NCI-H1092 treated with DMSO at 0.1 percent for 48 hours (cell line): ENCODE measurements around the gene BICC1.
A peak's percentile ranks its signal among the peaks of the same experiment; 100 is the strongest.

Experiments used
- DNase-seq: peaks from one replicate; lab custom pipeline; 2025; lab: John Stamatoyannopoulos, UW

BICC1 gene

DNA sequence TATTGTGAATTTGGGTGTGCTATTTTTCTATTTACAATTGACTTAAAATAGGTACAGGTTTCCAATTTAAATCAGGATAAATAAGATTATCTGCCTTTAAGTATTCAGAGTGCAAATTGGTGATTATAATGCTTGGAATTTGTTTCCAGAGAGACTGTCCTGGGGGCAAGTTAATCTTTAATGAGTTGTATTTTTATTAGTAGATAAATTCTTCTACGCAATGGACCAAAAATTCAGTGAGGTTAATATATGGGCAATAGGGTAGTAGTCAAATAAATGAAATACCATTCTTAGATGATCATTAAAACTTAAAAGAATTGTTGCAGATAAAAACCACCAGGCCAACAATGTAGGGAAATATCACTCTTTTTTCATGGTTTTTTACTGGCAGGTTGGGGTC lies 3.4 kb downstream of the BICC1 start:
- no peak for DNase-seq

DNA sequence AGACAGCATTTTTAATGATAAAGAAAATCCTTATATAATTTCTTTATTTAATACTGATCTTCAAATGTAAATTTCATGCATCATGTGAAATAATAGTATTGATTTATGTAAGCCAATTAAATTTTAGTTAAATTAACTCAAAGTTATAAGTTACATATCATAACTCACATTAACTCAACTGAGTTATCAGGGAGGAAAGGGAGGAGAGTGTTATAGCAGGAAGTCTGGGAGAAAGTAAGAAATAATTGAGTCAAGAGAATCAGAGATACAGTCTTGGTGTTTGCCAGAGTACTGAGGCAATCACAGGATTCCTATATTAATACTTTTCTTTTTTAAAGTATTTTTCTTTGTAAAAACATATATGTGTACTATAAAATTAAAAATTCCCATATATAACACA lies 4.0 kb downstream of the BICC1 start:
- DNase-seq = no peak

DNA sequence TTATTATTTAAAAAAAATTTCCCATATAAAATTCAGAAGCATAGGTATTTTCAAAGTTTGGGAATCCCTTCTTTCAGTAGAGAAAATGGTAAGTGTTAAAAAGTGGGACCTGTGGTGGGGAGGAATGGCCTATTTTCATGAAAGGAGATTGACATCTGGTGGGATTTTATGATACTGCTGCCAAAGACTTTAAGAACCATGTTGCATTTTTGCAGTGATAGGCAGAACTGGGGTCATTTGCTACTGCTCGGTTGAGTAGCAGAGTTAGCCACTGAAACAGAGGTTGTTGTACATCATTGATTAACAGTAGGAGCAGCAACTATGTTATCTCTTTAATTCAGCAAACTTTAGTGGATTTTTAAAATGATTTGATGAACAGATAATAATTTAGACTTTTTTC lies 4.4 kb downstream of the BICC1 start:
- DNase-seq = no peak

DNA sequence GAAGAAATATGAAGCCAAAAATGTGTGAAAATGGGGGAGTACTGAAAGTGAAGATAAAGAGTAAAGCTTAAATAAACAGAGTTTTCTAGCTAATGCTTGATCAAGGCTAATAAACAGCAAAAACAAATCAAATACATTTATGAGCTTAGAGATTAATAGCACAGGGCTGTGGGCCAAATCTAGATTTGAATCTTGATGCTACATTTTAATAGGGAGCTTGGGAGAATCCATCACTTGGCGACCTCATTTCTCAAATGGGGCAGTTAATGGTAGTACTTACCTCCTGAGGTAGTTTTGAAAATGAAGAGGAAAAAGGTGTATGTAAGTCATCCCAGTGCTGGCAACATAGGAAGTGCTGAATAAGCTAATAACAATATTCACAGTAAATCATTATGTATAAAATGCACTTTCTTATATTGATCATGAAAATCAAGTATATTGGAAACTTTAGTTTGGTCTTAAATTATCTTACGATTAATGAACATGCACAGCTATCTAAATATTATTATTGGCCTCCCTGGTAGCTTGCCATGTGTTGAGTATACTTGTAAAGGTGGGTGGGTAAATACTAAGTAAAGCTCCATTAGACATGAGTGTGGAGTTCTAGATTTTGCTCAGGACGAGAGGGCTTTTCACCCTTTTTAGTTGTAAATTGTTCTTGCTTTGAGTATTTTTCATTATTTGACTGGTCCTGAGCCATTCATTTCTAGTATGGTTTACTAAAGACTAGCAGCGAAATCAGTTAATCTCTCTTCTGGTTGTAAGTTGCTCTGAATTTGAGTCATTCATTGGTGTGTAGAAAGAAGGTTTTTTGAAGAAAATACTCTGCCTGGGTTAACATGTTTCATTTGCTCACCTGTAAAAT lies 5.1 kb downstream of the BICC1 start:
- DNase-seq = no peak

DNA sequence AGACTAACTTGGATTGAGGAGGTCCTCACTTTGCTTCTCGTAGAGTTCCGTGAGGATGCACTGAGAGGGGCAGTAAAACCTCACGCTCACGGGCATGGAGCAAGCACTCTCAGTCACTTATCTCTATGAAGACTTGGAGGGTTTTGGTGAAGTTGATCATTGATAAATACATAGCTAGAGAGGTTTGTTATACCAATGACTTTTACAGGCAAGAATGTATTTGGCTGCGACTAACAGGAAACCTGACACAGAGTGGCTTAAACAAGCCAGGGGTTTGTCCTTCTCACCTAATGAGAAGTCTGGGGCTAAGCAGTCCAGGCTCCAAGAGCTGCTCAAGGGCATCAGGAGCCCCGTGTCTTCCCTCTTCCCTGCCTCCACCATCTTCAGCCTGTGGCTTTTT lies 6.1 kb downstream of the BICC1 start:
- no peak for DNase-seq

DNA sequence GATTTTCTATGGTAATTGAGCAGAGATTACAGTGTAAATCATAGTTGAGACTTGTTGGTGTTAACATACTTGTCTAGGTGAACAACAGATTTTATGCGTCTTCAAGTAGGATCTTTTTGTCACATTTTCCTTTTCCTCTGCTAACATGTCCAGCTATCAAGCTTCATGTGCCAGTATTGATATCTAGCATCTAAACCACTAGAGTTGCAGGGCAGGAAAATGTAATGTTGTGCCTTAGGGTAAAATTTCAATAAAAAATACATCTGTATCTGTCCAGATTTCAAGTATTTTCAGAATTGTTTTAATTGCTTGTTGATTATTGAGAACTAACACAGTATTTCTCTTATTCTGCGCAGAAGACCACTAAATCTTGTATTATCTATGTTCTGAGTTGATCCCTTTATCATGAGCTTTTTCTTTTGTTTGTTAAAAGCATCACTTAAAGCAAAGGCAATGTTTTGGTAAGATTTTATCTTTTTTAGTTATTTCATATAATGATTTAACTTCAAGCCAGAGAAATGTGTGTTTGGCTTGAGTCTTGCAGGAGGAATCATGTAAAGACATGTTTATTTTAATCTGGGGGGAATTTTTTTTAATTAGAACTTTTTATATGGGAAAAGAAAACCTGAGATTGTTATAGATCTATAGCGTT lies 16.5 kb downstream of the BICC1 start:
- no peak for DNase-seq

DNA sequence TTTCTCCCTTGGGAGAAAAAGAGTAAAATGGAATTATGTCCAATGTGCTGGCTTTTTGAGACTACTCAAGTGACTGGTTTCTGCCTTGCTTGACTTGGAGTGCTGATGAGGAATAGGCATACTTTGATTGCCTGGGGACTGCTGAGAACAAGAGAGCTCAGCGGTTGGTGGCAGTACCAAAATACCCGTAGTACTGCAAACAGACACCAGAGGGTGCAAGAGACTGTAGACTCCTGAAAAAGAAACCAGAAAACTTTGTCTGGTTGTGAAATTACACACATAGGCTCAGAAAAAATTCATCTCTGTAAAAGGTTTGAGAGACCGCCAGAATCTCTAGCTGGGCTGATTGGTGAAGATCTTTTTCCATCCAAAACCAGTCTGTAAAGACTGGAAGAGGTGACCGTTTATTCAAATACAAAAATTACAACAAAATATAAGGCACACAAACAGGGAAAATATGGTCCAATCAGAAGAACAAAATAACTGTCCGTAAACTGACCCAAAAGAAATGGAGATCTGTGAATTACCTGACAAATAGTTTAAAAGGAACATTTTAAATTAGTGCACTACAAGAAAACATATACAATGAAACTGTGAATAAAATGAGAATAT lies 18.5 kb downstream of the BICC1 start:
- peak; percentile 24 for DNase-seq

DNA sequence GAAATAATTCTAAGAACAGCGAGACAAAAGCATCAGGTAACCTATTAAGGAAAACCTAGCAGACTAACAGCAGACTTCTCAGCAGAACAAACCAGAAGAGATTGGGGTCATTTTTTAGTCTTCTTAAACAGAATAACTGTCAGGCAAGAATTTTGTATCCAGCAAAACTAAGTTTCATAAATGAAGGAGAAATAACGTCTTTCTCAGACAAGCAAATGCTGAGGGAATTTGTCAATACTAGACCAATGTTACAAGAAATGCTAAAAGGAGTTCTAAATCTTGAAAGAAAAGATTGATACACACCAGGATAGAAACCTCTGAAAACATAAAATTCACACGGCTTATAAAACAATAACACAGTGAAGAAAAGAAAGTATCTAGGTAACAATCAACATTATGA lies 22.6 kb downstream of the BICC1 start:
- no peak for DNase-seq

DNA sequence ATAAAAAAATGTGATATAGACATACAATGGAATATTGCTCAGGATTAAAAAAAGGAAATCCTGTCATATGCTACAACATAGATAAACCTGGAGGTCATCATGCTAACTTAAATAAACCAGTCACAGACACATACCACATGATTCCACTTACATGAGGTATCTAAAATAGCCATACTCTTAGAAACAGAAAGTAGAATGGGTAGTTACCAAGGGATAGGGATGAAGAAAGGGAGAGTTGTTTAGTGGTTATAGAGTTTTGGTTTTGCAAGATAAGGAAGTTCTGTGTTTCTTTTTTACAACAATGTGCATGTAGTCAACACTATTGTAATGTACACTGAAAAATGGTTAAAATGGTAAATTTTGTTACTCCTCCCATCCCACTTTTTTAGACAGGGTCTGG lies 30.5 kb downstream of the BICC1 start:
- DNase-seq = no peak

DNA sequence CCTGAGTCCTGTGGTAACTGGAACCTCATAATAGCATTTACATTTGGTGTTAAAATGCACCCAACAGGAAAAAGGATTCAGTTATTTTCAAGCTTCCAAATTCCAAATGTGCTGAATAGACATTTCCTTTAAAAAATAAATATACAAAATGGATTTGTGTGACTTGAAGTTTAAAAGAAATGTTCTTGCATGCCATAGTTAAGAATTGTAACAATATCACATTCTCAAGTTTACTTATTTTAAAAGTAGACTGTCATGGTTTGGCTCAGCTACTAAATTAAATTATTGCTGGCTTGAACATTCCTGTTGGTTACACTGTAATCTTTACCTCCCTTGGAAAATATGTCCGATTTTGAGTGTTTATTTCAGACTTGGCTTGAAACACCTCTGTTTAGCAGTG lies 31.5 kb downstream of the BICC1 start:
- DNase-seq = no peak

DNA sequence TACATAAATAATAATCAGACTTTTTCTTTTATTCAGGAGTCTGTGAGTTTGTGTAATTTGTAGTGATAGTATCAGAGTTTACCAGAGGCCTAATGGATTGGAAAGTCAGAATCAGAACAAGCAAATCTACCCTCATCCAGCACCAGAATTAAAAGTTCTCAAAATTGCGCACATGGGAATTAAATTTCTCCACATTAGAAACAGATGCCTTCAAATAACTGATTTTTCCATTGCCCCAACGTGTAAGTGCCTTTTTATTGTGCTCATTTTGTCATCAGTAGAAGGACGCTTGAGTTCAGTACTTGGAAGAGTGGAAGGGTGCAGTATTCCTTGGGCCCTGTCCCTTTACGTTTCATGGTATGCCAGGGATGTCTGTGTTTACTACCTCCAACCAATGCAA lies 32.8 kb downstream of the BICC1 start:
- no peak for DNase-seq

DNA sequence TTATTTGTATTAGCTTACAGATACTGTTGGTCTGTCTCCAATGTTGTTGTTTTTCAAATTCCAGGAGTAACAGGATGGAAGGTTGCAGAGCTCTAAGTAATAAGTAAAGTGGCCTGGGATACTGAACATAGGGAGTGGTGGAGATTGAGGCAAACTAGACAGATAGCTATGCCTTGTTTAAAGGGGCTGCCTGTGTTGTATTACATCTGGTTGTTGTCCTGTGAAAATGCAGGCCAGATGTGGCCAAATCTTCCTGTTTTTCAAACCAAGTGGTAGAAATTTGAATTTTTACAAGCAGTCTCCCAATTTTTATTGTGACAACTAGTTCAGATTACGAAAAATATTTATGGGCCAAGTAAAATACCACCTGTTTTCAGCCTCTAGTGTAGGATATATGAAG lies 33.5 kb downstream of the BICC1 start:
- no peak for DNase-seq

DNA sequence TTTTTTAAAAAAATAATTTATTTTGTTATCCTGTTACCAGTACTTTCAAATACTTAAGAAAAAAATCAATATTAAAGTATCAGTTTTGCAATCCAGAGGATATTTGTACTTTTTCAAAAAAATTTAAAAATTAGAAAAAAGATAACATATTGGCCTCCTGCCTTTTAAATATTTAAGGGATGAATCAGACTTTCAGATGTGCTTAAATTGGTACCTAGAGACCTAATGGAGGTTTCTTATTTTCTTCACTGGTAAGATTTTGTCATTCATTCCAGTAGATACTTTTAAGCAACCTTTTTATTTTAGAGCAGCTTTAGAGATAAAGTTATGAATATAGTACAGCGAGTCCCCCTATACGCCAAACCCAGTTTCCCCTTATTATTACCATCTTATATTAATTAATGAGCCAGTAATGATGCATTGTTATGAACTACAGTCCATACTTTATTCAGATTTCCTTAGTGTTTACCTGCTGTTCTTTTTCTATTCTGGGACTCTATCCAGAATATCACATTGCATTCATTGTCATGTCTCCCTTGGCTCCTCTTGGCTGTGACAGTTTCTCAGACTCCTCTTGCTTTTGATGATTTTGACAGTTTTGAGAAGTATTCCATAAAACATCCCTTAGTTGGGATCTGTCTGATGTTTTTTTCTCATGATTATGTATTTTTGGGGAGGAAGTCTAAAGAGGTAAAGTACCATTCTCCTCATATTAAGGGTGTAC lies 34.2 kb downstream of the BICC1 start:
- DNase-seq = no peak

DNA sequence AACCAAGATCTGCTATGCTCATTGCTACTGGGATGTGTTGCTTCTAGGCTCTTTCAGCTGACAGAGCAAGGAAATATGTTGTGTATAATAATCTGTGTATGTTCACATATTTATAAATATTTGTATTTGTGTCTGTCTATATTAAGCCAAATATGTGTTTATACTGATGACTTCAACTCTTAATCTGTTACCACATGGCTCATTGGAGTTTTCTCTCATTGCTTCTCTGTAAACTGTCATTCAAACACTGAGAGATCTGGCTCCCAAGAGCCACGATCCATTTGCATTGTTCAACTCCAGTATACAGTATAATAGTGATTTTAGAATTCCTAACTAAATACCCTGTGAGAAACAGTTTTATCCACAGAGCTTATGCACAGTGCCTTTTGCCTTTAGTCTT lies 35.3 kb downstream of the BICC1 start:
- DNase-seq = no peak

DNA sequence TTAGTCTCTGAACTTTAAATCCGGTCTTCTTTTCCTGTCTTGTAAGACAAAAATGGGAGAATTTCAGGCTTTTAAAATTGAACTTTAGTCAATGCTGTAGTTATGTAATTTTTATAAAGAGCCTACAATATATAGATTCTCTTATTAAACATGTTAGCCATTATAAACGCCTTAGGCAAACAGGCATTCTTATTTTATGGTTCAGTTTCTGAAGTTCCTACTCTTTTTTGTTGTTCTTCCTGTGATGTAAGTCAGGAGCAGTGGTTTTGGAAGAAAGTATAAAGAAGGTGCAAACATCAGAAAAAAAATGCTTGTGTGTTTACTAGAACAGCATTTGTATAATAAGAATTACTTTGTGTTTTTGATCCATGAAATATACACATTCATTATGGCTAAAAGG lies 41.6 kb downstream of the BICC1 start:
- DNase-seq = no peak

DNA sequence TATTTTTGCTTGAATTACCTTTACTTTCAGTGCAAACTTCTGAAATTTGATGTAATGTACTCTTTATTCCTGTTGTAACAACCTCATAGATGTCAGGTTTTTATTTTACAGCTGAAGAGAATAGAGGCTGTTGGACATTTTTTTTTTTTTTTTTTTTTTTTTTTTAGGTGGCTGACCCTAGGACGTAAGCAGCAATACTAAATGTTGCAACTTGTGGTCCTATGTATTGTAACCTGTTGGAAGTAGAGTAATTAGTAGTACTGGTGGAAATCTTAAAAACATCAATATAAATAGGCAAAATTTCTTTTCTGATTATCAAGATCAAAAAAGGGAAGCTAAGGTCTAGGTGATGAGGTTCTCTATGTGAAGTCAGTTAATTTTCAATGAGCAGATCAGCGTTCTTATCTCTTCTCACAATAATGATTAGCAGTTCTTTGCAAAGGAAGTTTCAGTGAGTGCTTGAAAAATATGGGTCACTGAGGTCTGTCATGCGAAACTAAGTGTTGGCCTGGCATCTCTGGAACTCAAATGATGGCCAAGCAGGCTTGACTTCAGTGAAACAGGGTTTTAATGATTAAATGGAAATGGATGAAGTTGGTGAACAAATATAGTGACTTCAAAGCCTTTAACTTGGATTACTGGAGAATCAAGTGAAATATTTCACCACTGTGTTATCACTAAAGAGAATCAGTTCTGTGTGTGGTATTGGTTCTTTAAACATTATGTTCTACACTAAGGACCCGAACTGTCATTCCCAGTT lies 42.7 kb downstream of the BICC1 start:
- DNase-seq = no peak

DNA sequence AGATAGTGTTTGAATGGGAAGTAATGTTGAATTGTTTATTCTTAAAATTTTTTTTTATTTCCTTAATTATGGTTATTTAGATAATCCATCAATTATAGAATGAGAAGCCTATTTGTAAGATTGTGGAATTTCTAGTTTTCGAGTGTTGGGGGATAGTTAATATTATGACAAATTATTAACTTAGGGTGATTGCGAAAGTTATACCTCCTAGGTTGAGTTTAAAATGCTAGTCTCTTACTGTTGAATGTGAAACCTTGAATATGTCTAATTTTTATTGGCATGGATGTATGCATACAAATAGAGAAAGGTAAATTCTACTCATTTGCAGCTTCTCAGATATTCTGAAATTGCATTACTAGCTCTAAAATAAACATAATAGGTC lies 43.2 kb downstream of the BICC1 start:
- DNase-seq = no peak

DNA sequence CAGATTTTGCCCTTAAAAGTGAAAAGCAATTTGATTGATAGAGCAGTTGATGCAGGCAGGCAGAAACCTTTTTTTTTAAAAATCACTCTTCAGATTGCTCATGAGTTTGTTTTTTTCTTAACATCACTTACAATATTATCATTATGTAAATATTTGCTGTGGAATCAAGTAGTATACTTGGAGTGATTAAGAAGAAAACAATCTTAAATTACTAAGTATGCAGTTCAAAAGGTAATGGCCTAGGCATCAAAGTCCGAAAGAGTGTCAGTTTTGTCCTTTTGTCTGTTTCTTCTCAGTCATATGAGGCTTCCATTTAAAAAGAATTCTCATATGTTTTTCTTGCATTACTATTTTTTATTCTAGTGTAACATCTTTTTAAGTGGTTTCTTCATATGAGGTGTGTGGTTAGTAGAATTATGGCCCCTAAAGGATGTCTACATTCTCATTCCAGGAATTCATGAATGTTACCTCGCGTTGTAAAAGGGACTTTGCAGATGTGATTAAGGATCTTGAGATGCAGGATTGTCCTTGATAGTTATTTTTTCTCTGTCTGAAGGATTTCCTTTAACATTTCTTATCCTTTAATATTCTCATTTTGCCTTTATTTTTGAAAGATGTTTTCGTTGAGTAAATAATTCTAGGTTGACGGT lies 44.0 kb downstream of the BICC1 start:
- no peak for DNase-seq

DNA sequence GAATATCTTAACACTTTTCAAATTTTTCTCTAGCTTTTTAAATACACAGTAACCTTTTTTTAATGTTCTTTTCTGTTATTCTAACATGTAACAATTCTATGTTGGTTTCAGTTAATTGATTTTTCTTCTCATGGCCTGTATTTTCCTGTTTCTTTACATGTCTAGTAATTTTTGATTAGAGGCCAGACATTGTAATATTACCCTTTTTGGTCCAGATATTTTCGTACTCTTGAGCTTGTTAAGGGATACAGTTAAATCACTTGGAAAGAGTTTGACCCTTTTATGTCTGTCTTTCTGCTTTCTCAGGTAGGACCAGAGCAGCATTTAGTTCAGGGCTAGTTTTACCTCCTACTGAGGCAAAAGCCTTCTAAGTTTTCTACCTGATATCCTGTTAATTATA lies 45.0 kb downstream of the BICC1 start:
- DNase-seq = no peak

DNA sequence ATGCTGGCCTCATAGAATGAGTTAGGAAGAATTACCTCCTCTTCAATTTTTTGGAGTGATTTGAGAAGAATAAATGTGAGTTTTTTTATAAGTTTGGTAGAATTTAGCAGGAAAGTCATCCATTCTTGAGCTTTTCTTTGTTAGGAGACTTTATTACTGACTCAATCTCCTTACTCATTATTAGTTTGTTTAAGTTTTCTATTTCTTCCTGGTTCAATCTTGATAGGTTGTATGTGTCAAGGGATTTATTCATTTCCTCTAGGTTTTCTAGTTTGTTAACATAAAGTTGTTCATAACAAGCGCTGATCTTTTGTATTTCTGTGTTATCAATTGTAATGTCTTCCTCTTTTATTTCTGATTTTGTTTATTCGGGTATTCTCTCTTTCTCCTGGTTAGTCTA lies 47.4 kb downstream of the BICC1 start:
- DNase-seq = no peak

DNA sequence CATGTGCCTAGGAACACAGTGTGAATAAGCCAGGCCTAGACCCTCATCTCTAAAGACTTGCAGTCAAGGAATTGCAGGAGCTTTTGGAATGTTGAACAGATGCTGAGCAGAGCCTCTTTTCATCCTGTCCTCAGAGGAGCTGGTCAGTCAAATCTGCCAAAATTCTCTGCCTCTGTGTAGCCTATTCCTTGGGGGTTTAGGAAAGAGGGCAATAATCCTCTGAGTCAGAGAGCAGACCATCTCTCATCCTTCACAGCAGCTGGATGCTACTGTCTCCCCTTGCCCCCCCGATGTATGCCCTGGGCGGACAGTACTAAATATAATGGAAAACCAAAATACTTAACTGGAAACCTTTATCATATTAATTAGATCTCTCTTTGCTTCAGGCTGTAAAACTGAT lies 52.6 kb downstream of the BICC1 start:
- no peak for DNase-seq

DNA sequence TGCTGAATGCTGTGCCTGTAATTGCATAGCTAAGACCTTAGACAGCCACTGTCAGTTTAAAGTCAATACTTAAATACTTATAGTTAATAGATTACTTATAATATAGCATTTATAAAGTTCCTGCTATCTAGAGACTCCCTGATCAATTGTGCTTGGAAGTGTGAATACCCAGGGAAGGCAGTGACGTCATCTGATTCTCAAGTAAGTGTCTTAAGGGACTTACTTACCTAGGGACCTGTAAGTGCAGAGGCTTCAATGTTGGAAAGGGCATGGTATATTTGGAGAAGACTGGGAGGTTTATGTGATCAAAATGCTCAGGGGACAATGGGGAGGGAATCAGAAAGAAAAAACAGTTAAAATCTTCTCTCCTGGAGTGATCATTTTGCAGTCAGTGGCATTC lies 55.0 kb downstream of the BICC1 start:
- no peak for DNase-seq
